Measurements from ENCODE around the gene RWDD2A.

DNA sequence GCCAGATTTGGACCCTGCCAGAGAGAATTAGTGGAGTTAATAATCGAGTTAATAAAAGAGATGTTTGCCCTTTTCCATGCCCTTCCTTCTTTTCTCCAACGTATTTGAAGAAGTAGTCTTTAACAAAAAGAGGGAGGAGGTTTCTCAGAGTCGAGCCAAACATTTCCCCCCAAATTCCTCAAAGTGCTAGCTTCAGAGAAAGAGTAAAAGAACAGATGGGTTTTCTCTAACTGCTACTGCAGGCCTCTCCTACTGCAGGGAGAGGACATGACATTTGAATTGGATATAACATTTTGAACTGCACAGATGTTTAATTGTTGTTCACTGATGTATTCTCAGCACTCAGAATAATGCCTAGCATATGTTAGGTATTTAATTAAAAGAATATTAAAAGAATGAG lies 25.5 kb downstream of the RWDD2A start:
- no peak for TF ChIP-seq CTCF (conservative IDR thresholded peaks at IDR 0.05; ENCODE audit: low read depth, low read length)
- TF ChIP-seq NFE2L2 (IDR thresholded peaks at IDR 0.05; ENCODE audit: low read depth, low read length) = no peak
- TF ChIP-seq, protein P1, sequence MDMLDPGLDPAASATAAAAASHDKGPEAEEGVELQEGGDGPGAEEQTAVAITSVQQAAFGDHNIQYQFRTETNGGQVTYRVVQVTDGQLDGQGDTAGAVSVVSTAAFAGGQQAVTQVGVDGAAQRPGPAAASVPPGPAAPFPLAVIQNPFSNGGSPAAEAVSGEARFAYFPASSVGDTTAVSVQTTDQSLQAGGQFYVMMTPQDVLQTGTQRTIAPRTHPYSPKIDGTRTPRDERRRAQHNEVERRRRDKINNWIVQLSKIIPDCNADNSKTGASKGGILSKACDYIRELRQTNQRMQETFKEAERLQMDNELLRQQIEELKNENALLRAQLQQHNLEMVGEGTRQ (IDR thresholded peaks at IDR 0.05; ENCODE audit: low read depth, low read length) = no peak

Data from IMR-90 (cell line).